Smooth muscle cell (in vitro differentiated cells): ENCODE measurements around the gene RSPH1. TPM values are rescaled to one million over a fixed set of nuclear protein-coding genes. Genes with fewer than 3 reads are reported as not detected.

ENCODE experiments used
- DNase-seq: peaks from one replicate; lab custom pipeline; 2025; ENCODE audit not compliant: unreplicated experiment; lab: John Stamatoyannopoulos, UW
- H2AFZ ChIP-seq: fragments of 200-600 bp; sonication (generic); 2 replicates; pipeline ENCODE4 v1.6.0; 2016; ENCODE audit warnings: antibody characterized with exemption, low read depth, mild to moderate bottlenecking
- H3F3A ChIP-seq: fragments of 200-600 bp; sonication (generic); 2 replicates; pipeline ENCODE4 v1.6.0; 2017; ENCODE audit warnings: antibody characterized with exemption, low read depth
- H3K27ac ChIP-seq: fragments of 200-600 bp; sonication (generic); 2 replicates; pipeline ENCODE4 v1.5.1; 2016; ENCODE audit warnings: low read depth, mild to moderate bottlenecking
- H3K27me3 ChIP-seq: fragments of 200-600 bp; sonication (generic); 2 replicates; pipeline ENCODE4 v1.6.1; 2016; ENCODE audit warnings: low read depth, mild to moderate bottlenecking
- H3K36me3 ChIP-seq: fragments of 200-600 bp; sonication (generic); 2 replicates; pipeline ENCODE4 v1.5.1; 2016; ENCODE audit warnings: low read depth
- H3K4me1 ChIP-seq: fragments of 200-600 bp; sonication (generic); 2 replicates; pipeline ENCODE4 v1.5.1; 2016; ENCODE audit warnings: low read depth
- H3K4me2 ChIP-seq: fragments of 200-600 bp; sonication (generic); 2 replicates; pipeline ENCODE4 v1.6.0; 2016; ENCODE audit warnings: mild to moderate bottlenecking
- H3K4me3 ChIP-seq: fragments of 200-600 bp; sonication (generic); 2 replicates; pipeline ENCODE4 v1.5.1; 2016; ENCODE audit warnings: mild to moderate bottlenecking
- H3K79me2 ChIP-seq: fragments of 200-600 bp; sonication (generic); 2 replicates; pipeline ENCODE4 v1.6.0; 2016; ENCODE audit warnings: low read depth, mild to moderate bottlenecking
- H3K9ac ChIP-seq: fragments of 200-600 bp; sonication (generic); 2 replicates; pipeline ENCODE4 v1.6.0; 2016; ENCODE audit warnings: low read depth
- H3K9me3 ChIP-seq: fragments of 200-600 bp; sonication (generic); replicated peaks from 2 replicates; pipeline ENCODE4 v1.5.1; 2016; ENCODE audit warnings: low read depth
- H4K20me1 ChIP-seq: fragments of 200-600 bp; sonication (generic); 2 replicates; pipeline ENCODE4 v1.6.0; 2016; ENCODE audit warnings: low read depth
- WGBS: methylation state at CpG from one replicate; pipeline ENCODE4 v1.1.7; 2016; ENCODE audit warnings: low lambda C conversion rate; 5-methylcytosine and 5-hydroxymethylcytosine counted together
- polyA plus RNA-seq: library from polyadenylated mRNA; unstranded; fragments of >200 nt; fragmentation: Nextera tagmentation; extraction: Ambion mirVana; gene quantifications from 2 replicates; pipeline ENCODE4 v1.2.1, GENCODE V29; 2016
- total RNA-seq: library from RNA; depleted of rRNA; stranded (reverse); fragments of >200 nt; gene quantifications from 2 replicates; pipeline ENCODE4 v1.2.3, GENCODE V29; 2014
- TF ChIP-seq, protein P1 (sequence below): fragments of 200-600 bp; sonication (generic); IDR thresholded peaks from 2 replicates; pipeline ENCODE4 v1.5.1; 2017; ENCODE audit warnings: borderline replicate concordance, mild to moderate bottlenecking, antibody characterized with exemption; ENCODE audit not compliant: insufficient read depth, poor library complexity, severe bottlenecking

RSPH1 gene
- total and polyA plus RNA-seq, 2 experiments from 2014 or later, result 0.16 TPM; not detected in 1

- Histone ChIP-seq H3K9me3 (no peaks in the 10 kb centered on the region), H3K27me3 (no peaks in the 10 kb centered on the region), H2AFZ (no peak overlapping the region), H3K27ac (peak overlapping the region; percentile 70), H3K4me2 (peak overlapping the region; percentile 66), H3K9ac (no peak overlapping the region), H3K4me1 (peaks cover 9% of the 10 kb centered on the region), H3K79me2 (no peaks in the 10 kb centered on the region), H3K4me3 (no peak overlapping the region), H4K20me1 (no peaks in the 10 kb centered on the region), H3F3A (peaks cover 13% of the 10 kb centered on the region), H3K36me3 (no peaks in the 10 kb centered on the region)
- TF ChIP-seq, protein P1, sequence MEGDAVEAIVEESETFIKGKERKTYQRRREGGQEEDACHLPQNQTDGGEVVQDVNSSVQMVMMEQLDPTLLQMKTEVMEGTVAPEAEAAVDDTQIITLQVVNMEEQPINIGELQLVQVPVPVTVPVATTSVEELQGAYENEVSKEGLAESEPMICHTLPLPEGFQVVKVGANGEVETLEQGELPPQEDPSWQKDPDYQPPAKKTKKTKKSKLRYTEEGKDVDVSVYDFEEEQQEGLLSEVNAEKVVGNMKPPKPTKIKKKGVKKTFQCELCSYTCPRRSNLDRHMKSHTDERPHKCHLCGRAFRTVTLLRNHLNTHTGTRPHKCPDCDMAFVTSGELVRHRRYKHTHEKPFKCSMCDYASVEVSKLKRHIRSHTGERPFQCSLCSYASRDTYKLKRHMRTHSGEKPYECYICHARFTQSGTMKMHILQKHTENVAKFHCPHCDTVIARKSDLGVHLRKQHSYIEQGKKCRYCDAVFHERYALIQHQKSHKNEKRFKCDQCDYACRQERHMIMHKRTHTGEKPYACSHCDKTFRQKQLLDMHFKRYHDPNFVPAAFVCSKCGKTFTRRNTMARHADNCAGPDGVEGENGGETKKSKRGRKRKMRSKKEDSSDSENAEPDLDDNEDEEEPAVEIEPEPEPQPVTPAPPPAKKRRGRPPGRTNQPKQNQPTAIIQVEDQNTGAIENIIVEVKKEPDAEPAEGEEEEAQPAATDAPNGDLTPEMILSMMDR, result no peak
- 77% methylated on average over 10 of the region's 10 CpGs for WGBS
- no peak for DNase-seq
These were observed 29.3 kb downstream of the RSPH1 start for GRCh38 chr21:42466700-42467099.

GRCh38 chr21:42465803-42466127, 30.3 kb downstream of the RSPH1 start:
- Histone ChIP-seq H3K4me1 (peaks cover 9% of the 10 kb centered on the region), H3K79me2 (no peaks in the 10 kb centered on the region), H3K4me2 (peak overlapping the region; percentile 11), H3K36me3 (no peaks in the 10 kb centered on the region), H3F3A (peaks cover 13% of the 10 kb centered on the region), H3K9ac (no peak overlapping the region), H3K27me3 (no peaks in the 10 kb centered on the region), H2AFZ (no peak overlapping the region), H3K27ac (peak overlapping the region; percentile 7), H3K9me3 (no peaks in the 10 kb centered on the region), H3K4me3 (no peak overlapping the region), H4K20me1 (no peaks in the 10 kb centered on the region)
- TF ChIP-seq, protein P1, result no peak
- WGBS, result 63% methylated on average over 3 of the region's 3 CpGs
- no peak for DNase-seq

DNA sequence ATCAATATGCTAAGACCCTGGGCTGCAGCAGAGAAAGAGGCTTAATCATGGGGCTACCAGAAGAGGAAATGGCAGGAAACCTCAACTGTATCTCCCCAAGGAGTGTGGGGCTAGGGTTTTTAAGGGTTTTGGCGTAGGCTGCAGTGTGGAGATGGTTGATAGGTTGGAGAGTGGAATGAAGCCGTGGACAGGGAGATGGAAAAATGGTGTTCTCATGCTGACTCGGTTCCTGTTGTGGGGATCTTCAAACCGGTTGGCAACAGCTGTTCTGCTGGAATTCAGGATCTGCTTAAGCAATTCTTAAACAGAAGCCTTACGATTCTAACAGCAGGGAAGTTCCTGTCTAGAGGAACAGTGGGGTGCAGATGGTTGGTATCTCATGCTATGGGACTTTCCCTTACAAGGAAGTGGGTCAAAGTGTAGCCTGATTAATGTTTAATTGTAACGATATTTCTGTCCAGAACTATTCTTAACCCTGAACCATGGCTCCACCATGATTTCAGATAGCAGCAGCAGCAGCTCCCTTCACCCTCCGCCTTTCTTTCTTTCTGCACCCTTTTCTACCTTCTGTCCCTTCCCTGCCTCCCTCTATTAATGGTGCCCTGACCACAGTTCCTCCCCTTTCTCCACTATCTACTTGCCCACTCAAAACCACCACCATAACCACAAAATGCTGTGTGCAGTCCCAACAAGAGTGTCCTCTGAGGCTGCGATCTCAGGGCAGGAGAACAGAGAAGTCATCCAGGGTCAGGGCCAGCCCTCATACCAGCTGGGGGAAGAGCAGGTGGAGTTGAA, 30.8 kb downstream of the RSPH1 start:
- peaks cover 9% of the 10 kb centered on the region for H3K4me1 ChIP-seq
- peak overlapping the region; percentile 11 for H3K4me2 ChIP-seq
- no peaks in the 10 kb centered on the region for H3K9me3 ChIP-seq
- DNase-seq, result no peak
- H4K20me1 ChIP-seq, result no peaks in the 10 kb centered on the region
- TF ChIP-seq, protein P1, result no peak
- H3K79me2 ChIP-seq, result no peaks in the 10 kb centered on the region
- H3K9ac ChIP-seq, result no peak overlapping the region
- H2AFZ ChIP-seq, result no peak overlapping the region
- peak overlapping the region; percentile 7 for H3K27ac ChIP-seq
- no peaks in the 10 kb centered on the region for H3K27me3 ChIP-seq
- no peaks in the 10 kb centered on the region for H3K36me3 ChIP-seq
- H3F3A ChIP-seq, result peaks cover 13% of the 10 kb centered on the region
- no peak overlapping the region for H3K4me3 ChIP-seq
- 36% methylated on average over 8 of the region's 8 CpGs for WGBS
